ENCODE data around the gene GPLD1.

The GPLD1 gene

DNA sequence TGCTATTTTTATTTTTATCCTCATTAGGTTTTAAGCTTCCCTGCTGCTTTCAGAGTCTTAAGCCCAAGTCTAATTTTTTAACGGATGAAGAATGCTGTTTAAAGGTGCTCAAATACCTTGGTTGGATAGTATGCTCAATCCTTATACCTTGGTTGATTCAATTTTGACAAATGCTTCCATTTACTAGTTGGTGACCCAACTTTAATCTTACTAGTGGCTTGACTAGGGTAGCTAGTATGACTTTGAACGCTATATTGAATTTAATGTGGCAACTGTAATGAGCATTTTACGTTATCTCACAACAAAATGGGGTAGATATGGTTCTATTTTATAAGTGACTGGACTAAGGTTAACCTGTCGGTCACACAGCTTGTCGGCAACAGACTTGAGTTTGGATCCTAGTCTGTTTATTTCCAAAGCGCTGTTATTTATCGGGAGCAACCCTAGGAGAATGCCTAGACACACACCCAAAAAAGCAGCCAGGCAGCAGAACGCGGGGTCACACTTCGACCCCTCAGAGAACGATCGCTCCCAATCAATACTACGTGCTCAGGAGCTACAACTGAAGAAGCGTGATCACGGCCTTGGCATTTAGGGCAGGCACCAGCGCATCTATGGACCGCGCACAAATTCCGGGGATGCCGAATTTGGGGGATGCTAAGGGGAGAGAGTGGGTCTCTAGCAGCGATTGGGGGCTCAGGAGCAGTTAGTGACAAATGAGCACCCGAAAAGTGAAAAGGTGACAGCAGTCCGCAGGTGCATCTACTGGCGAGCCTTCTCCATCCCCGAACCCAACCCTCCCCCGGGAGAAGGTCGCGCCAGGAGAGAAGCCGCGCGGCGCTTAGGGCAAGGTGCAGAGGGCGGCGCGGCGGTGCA lies 4.8 kb upstream of the GPLD1 start:
- Histone ChIP-seq H4K91ac (ENCODE audit: low read depth, low read length, poor library complexity) (peak overlapping the region; percentile 62), H2BK15ac (ENCODE audit: low read length) (peak overlapping the region; percentile 92), H2BK12ac (ENCODE audit: low read length) (no peak overlapping the region), H4K8ac (ENCODE audit: low read depth, low read length) (peak overlapping the region; percentile 77), H3K27ac (replicated peaks; ENCODE audit: low read length) (no peak overlapping the region), H3K14ac (ENCODE audit: low read length) (no peak overlapping the region), H3K9me3 (replicated peaks in 1 of 2; ENCODE audit: control insufficient read depth in 2 of 2, insufficient read depth in 1 of 2, low read depth in 1 of 2, low read length in 2 of 2) (peaks cover 0 to 4% of the 10 kb centered on the region in 2 donors), H2AFZ (ENCODE audit: low read length) (peak overlapping the region; percentile 93), H2BK120ac (ENCODE audit: low read depth, low read length) (no peak overlapping the region), H3K4me1 (ENCODE audit: control insufficient read depth in 2 of 2, insufficient read depth in 1 of 2, low read depth in 1 of 2, low read length in 2 of 2) (peaks cover 0 to 1% of the 10 kb centered on the region in 2 donors), H2BK5ac (ENCODE audit: low read length) (peak overlapping the region; percentile 45), H3K27me3 (ENCODE audit: control insufficient read depth in 3 of 3, insufficient read depth in 3 of 3, low read depth in 1 of 3, low read length in 3 of 3) (peaks cover 0 to 4% (median 0%) of the 10 kb centered on the region in 3 experiments), H3K18ac (ENCODE audit: low read length) (peak overlapping the region; percentile 98), H3K9ac (ENCODE audit: low read depth, low read length, poor library complexity) (peak overlapping the region; percentile 92), H2AK5ac (ENCODE audit: low read depth, low read length) (peak overlapping the region; percentile 16), H3K4ac (ENCODE audit: low read length) (no peak overlapping the region), H3K23ac (ENCODE audit: low read depth, low read length, poor library complexity) (peak overlapping the region; percentile 94), H3K4me3 (ENCODE audit: low read length in 2 of 2) (peak overlapping the region; percentile 70 to 83), H3K4me2 (ENCODE audit: insufficient read depth, low read length, poor library complexity, severe bottlenecking) (peak overlapping the region; percentile 85), H3K79me1 (ENCODE audit: low read depth, low read length) (peaks cover 3% of the 10 kb centered on the region), H3K36me3 (replicated peaks in 1 of 2; ENCODE audit: control insufficient read depth in 2 of 2, insufficient read depth in 2 of 2, low read length in 2 of 2) (peaks cover 0 to 12% of the 10 kb centered on the region in 2 donors)
- no peak for DNase-seq (ENCODE audit: low spot score)
- WGBS, 2 donors (ENCODE audit: extremely low coverage in 2 of 2, insufficient read length in 2 of 2, insufficient replicate concordance in 1 of 2), result no CpG with 5 or more reads among the region's 36 CpGs

DNA sequence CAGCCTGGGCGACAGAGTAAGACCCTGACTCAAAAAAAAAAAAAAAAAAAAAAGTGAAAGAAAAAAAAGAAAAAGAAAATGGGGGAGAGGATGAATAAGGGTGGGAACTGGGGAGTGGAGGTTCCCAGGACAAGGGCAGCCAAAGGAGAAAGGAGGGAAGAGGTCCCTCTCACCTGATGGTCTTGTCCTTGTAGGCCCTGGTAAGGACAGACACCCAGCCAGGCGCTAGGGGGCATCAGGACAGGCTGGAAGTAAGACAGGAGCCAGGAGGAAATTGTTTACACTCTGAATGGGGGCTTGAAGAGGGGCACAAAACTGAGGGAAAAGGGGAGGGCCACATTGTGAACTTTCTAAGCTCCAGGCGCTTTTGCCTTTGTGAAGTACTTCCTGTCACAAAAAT lies 3.1 kb upstream of the GPLD1 start:
- Histone ChIP-seq H3K79me1 (ENCODE audit: low read depth, low read length) (peaks cover 3% of the 10 kb centered on the region), H3K23ac (ENCODE audit: low read depth, low read length, poor library complexity) (no peak overlapping the region), H3K4me3 (ENCODE audit: low read length in 2 of 2) (no peak overlapping the region), H3K36me3 (replicated peaks in 1 of 2; ENCODE audit: control insufficient read depth in 2 of 2, insufficient read depth in 2 of 2, low read length in 2 of 2) (peaks cover 0 to 7% of the 10 kb centered on the region in 2 donors), H3K14ac (ENCODE audit: low read length) (no peak overlapping the region), H3K27ac (replicated peaks; ENCODE audit: low read length) (no peak overlapping the region), H3K27me3 (ENCODE audit: control insufficient read depth in 3 of 3, insufficient read depth in 3 of 3, low read depth in 1 of 3, low read length in 3 of 3) (peaks cover 0 to 4% (median 0%) of the 10 kb centered on the region in 3 experiments), H2BK15ac (ENCODE audit: low read length) (no peak overlapping the region), H3K4ac (ENCODE audit: low read length) (no peak overlapping the region), H2BK12ac (ENCODE audit: low read length) (no peak overlapping the region), H2AK5ac (ENCODE audit: low read depth, low read length) (no peak overlapping the region), H3K9me3 (replicated peaks in 1 of 2; ENCODE audit: control insufficient read depth in 2 of 2, insufficient read depth in 1 of 2, low read depth in 1 of 2, low read length in 2 of 2) (peaks cover 0 to 4% of the 10 kb centered on the region in 2 donors), H2BK120ac (ENCODE audit: low read depth, low read length) (no peak overlapping the region), H3K4me2 (ENCODE audit: insufficient read depth, low read length, poor library complexity, severe bottlenecking) (no peak overlapping the region), H2BK5ac (ENCODE audit: low read length) (no peak overlapping the region), H4K8ac (ENCODE audit: low read depth, low read length) (no peak overlapping the region), H3K9ac (ENCODE audit: low read depth, low read length, poor library complexity) (no peak overlapping the region), H3K4me1 (ENCODE audit: control insufficient read depth in 2 of 2, insufficient read depth in 1 of 2, low read depth in 1 of 2, low read length in 2 of 2) (peaks cover 0 to 1% of the 10 kb centered on the region in 2 donors), H3K18ac (ENCODE audit: low read length) (no peak overlapping the region), H2AFZ (ENCODE audit: low read length) (no peak overlapping the region), H4K91ac (ENCODE audit: low read depth, low read length, poor library complexity) (no peak overlapping the region)
- no peak for DNase-seq (ENCODE audit: low spot score)
- no CpG with 5 or more reads among the region's 3 CpGs for WGBS, 2 donors (ENCODE audit: extremely low coverage in 2 of 2, insufficient read length in 2 of 2, insufficient replicate concordance in 1 of 2)

DNA sequence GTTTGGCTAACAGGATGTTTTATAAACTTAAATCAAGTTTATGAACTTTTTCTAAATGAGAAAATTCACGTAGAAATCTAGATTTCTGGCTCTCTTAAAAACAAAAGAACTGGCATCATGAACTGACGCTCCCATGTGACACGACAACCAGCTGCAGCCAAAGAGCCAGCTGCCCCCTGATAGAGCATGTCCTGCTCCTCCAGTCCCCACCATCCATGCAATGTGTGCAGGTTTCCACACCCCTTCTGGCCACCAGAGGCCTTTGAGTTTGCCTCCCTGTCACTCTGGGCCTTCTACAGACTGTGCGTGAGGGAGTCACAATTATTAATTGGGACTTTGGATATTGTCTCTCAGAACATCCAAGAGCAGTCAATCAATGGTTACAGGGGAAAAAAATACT lies 1.6 kb upstream of the GPLD1 start:
- DNase-seq (ENCODE audit: low spot score), result no peak
- no peak overlapping the region for H2BK120ac ChIP-seq (ENCODE audit: low read depth, low read length)
- WGBS, 2 donors (ENCODE audit: extremely low coverage in 2 of 2, insufficient read length in 2 of 2, insufficient replicate concordance in 1 of 2), result no CpG with 5 or more reads among the region's 4 CpGs
- H3K4ac ChIP-seq (ENCODE audit: low read length), result no peak overlapping the region
- H3K14ac ChIP-seq (ENCODE audit: low read length), result no peak overlapping the region
- H3K36me3 ChIP-seq (replicated peaks in 1 of 2; ENCODE audit: control insufficient read depth in 2 of 2, insufficient read depth in 2 of 2, low read length in 2 of 2), result no peaks in the 10 kb centered on the region
- H3K4me2 ChIP-seq (ENCODE audit: insufficient read depth, low read length, poor library complexity, severe bottlenecking), result no peak overlapping the region
- no peak overlapping the region for H3K27ac ChIP-seq (replicated peaks; ENCODE audit: low read length)
- H2BK12ac ChIP-seq (ENCODE audit: low read length), result no peak overlapping the region
- H2BK5ac ChIP-seq (ENCODE audit: low read length), result no peak overlapping the region
- H3K18ac ChIP-seq (ENCODE audit: low read length), result peak overlapping the region; percentile 8
- no peak overlapping the region for H3K4me3 ChIP-seq (ENCODE audit: low read length in 2 of 2)
- H2AFZ ChIP-seq (ENCODE audit: low read length), result no peak overlapping the region
- no peaks in the 10 kb centered on the region for H3K9me3 ChIP-seq (replicated peaks in 1 of 2; ENCODE audit: control insufficient read depth in 2 of 2, insufficient read depth in 1 of 2, low read depth in 1 of 2, low read length in 2 of 2)
- H3K27me3 ChIP-seq (ENCODE audit: control insufficient read depth in 3 of 3, insufficient read depth in 3 of 3, low read depth in 1 of 3, low read length in 3 of 3), result peaks cover 0 to 4% (median 0%) of the 10 kb centered on the region in 3 experiments
- no peak overlapping the region for H3K23ac ChIP-seq (ENCODE audit: low read depth, low read length, poor library complexity)
- no peak overlapping the region for H2AK5ac ChIP-seq (ENCODE audit: low read depth, low read length)
- H4K8ac ChIP-seq (ENCODE audit: low read depth, low read length), result no peak overlapping the region
- no peak overlapping the region for H4K91ac ChIP-seq (ENCODE audit: low read depth, low read length, poor library complexity)
- H2BK15ac ChIP-seq (ENCODE audit: low read length), result no peak overlapping the region
- peaks cover 0 to 1% of the 10 kb centered on the region in 2 donors for H3K4me1 ChIP-seq (ENCODE audit: control insufficient read depth in 2 of 2, insufficient read depth in 1 of 2, low read depth in 1 of 2, low read length in 2 of 2)
- no peak overlapping the region for H3K9ac ChIP-seq (ENCODE audit: low read depth, low read length, poor library complexity)
- peaks cover 3% of the 10 kb centered on the region for H3K79me1 ChIP-seq (ENCODE audit: low read depth, low read length)

DNA sequence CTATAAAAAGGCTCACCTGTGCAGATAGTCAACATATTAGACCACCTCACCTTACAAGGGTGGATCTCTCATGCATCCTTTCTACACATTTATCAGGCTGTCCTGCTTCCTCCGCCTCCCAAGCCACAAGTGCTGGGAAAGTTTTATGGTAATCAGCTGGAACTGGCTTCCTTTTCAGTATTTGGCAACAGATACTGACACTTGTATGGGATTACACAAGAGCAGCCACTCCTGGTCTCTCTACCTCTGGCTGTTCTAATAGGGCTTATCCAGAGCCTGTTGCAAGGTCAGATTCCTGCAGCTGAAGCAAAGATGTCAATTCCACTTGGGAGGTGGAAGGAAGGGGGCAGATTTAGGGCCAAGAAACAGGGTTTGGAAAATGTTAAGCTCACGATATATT lies 503 bp upstream of the GPLD1 start:
- H3K27ac ChIP-seq (replicated peaks; ENCODE audit: low read length), result no peak overlapping the region
- no peaks in the 10 kb centered on the region for H3K4me1 ChIP-seq (ENCODE audit: control insufficient read depth in 2 of 2, insufficient read depth in 1 of 2, low read depth in 1 of 2, low read length in 2 of 2)
- H3K4me3 ChIP-seq (ENCODE audit: low read length in 2 of 2), result no peak overlapping the region
- peaks cover under 1% of the 10 kb centered on the region for H3K79me1 ChIP-seq (ENCODE audit: low read depth, low read length)
- no CpG with 5 or more reads among the region's 2 CpGs for WGBS, 2 donors (ENCODE audit: extremely low coverage in 2 of 2, insufficient read length in 2 of 2, insufficient replicate concordance in 1 of 2)
- peaks cover 0 to 2% of the 10 kb centered on the region in 2 donors for H3K36me3 ChIP-seq (replicated peaks in 1 of 2; ENCODE audit: control insufficient read depth in 2 of 2, insufficient read depth in 2 of 2, low read length in 2 of 2)
- H3K14ac ChIP-seq (ENCODE audit: low read length), result no peak overlapping the region
- H3K4me2 ChIP-seq (ENCODE audit: insufficient read depth, low read length, poor library complexity, severe bottlenecking), result no peak overlapping the region
- H3K23ac ChIP-seq (ENCODE audit: low read depth, low read length, poor library complexity), result no peak overlapping the region
- no peak for DNase-seq (ENCODE audit: low spot score)
- H2AFZ ChIP-seq (ENCODE audit: low read length), result no peak overlapping the region
- H2BK5ac ChIP-seq (ENCODE audit: low read length), result no peak overlapping the region
- no peak overlapping the region for H3K4ac ChIP-seq (ENCODE audit: low read length)
- H3K18ac ChIP-seq (ENCODE audit: low read length), result no peak overlapping the region
- H2AK5ac ChIP-seq (ENCODE audit: low read depth, low read length), result no peak overlapping the region
- H2BK15ac ChIP-seq (ENCODE audit: low read length), result no peak overlapping the region
- peaks cover 0 to 4% (median 0%) of the 10 kb centered on the region in 3 experiments for H3K27me3 ChIP-seq (ENCODE audit: control insufficient read depth in 3 of 3, insufficient read depth in 3 of 3, low read depth in 1 of 3, low read length in 3 of 3)
- H3K9me3 ChIP-seq (replicated peaks in 1 of 2; ENCODE audit: control insufficient read depth in 2 of 2, insufficient read depth in 1 of 2, low read depth in 1 of 2, low read length in 2 of 2), result no peaks in the 10 kb centered on the region
- no peak overlapping the region for H3K9ac ChIP-seq (ENCODE audit: low read depth, low read length, poor library complexity)
- no peak overlapping the region for H2BK120ac ChIP-seq (ENCODE audit: low read depth, low read length)
- no peak overlapping the region for H4K91ac ChIP-seq (ENCODE audit: low read depth, low read length, poor library complexity)
- H2BK12ac ChIP-seq (ENCODE audit: low read length), result no peak overlapping the region
- H4K8ac ChIP-seq (ENCODE audit: low read depth, low read length), result no peak overlapping the region

Measured in neuronal stem cell (in vitro differentiated cells).